Activated effector memory CD4-positive, alpha-beta T cell treated with Interleukin-2 at 50 U/mL for 16 hours (primary cell): ENCODE results near the gene SMAP1.

Source experiments
- DNase-seq: peaks from one replicate; pipeline ENCODE4 v3.0.0-alpha.2; 2020

SMAP1 gene

DNA sequence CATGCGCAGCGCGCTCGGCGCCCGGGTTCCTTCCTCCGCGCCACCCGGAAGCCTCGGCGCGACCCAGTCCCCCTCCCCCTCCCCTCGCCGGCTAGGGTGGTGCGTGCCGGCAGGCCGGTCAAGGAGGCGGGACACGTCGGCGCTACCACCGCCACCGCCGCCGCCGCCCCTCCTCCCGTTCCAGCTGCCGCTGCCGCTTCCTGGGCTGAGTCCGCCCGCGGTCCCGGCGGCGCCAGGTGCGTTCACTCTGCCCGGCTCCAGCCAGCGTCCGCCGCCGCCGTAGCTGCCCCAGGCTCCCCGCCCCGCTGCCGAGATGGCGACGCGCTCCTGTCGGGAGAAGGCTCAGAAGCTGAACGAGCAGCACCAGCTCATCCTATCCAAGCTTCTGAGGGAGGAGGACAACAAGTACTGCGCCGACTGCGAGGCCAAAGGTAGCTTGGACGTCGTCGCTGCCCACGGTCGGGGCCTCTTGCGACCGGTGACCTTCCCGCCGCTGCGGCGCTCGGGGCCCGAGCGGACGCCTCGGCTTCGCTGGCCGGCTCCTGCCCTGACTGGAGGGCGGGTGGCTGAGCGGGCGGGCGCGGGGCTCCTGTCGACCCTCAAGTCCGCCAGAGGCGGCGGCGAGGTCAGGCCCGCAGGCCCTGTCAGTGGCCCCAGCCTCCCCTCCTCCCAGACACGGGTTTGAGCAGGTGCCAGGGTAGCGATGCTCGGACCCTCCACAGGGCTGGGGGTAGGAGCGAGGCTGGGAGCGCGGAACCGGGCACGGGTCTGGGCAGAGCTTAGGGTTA is at the start of gene SMAP1:
TSS of gene SMAP1 (plus strand) at position 173 of the 788 bp plus-strand sequence. CDS start at position 314, 141 bp downstream.
- DNase-seq = peak; percentile 90

DNA sequence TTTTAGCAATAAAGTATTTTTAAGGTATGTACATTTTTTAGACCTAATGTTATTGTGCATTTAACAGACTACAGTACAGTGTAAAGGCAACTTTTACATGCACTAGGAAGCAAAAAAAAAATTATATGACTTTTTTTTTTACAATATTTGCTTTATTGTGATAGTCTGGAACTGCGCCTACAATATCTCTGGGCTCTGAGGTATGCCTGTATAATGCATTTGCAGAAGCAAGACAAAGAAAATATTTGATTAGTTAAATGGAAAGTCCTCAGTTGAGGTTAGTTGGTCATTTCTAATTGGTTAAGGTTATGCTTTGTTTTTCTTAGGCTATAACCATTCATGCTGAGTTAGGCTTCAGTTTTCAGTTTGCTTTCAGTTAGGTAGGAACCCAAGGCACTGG is 46.9 kb upstream of the SMAP1 start:
- DNase-seq = no peak

- no peak for DNase-seq
These were observed 45.2 kb upstream of the SMAP1 start for GRCh38 chr6:70622461-70622860.

- DNase-seq = no peak
These were observed 42.2 kb upstream of the SMAP1 start for GRCh38 chr6:70625436-70625835.

DNA sequence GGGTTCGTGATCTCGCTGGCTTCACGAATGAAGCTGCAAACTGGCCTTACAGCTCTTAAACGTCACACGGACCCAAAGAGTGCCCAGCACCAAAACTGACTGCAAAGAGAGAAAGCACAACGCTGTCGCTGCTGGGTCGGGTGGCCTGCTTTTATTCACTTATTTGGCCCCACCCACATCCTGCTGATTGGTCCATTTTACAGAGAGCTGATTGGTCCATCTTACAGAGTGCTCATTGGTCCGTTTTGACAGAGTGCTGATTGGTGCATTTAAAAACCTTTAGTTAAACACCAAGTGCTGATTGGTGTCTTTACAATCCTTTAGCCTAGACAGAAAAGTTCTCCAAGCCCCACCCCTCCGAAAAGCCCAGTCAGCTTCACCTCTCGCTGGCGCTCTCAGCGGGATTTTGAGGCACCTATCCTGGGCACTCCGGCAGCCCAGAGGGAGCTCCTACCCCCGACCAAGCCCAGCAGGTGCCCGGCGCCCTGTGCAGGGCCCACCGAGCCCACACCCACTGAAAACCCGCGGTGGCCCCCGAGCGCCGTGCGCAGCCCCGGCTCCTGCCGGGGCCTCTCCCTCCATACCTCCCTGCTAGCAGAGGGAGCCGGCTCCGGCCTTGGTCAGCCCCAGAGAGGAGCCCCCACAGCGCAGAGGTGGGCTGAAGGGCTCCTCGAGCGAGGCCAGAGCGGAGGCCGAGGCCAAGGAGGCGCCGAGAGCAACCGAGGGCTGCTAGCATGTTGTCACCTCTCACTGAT is 40.0 kb upstream of the SMAP1 start:
- DNase-seq = no peak

DNA sequence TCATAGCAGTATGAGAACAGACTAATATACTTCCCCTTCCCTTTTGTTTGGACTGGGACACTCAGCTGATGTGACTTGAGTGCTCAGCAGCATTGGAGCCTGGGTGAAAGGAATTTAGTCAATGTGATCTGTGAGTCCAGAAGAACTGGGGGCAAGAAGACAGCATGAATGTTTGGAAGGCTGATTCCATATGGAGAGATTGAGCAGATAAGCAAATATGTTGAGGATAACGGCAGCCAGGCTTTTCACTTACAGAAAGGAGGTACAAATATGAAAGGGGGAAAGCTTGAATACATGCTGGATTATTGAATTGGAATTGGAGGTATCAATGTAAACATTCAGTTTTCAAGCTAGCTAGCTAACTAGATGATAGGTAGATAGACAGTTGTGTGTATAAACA is 37.8 kb upstream of the SMAP1 start:
- no peak for DNase-seq

DNA sequence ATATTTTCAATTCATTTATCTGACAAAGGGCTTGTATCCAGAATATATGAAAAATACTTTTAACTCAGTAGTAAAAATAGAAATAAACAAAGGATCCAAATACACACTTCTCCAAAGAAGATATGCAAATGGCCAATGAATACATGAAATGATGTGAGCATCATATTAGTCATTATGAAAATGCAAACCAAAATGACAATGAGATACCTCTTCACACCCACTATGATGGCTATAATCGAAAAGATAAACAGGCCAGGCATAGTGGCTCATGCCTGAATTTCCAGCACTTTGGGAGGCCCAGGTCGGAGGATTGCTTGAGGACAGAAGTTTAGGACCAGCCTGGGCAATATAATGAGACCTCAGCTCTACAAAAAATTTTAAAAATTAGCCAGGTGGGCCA is 33.8 kb upstream of the SMAP1 start:
- DNase-seq = no peak

DNA sequence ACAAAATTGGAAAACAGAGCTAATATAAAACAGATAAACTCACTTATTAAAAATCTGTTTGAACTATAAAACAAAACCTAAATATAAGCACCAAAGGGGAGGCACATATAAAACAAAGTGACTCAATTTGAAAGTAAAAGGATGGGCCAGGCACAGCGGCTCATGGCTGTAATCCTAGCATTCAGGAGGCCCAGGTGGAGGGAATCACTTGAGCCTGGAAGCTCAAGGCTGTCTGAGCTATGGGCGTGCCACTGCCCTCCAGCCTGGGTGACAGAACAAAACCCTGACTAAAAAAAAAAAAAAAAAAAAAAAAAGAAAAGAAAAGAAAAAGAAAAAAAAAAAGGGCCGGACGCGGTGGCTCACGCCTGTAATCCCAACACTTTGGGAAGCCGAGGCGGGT is 31.1 kb upstream of the SMAP1 start:
- no peak for DNase-seq

DNA sequence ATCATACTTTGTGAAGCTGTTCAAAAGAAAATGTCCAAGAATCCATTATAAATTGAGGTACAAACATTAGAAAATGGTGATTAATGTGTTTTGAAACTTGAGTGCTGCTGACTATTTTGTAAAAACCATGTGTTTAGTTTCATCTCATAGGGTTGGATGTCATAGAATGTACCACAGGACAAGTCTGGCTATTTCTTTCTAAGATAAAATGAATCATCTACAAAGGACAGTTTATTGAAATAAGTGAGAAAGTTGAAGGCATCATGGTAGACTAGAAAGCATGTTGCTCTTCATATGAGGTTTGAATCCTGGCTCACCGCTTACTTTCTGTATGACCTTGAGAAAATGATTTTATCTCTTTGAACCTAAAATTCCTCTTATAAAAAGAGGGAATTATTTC is 29.2 kb upstream of the SMAP1 start:
- DNase-seq = no peak

DNA sequence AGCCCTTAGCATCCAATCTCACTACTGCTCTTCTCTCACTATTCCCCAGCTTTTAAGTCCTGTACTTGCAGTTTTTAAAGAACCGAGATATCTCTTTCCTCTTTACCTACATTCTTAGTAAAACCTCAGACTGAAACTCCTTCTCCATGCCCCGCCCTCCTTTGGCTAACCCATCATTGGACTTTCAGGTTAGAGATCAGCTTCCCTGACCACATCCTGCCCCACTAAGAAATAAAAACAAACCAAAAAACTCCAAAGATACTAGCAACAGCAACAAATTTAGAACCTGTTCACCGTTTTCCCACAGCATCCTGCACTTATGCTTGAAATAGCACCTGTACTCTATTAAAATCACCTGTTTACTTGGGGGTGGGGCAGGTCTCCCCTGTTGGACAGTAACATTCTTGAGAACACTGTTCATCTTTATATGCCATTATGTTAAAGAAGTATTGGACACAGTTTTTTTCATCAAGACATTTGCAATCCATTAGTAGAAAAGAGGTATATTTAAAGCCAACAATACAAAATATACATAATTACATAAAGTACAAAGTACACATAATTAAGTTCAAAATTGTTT is 16.3 kb upstream of the SMAP1 start:
- DNase-seq = peak; percentile 60

GRCh38 chr6:70652216-70652615 is 15.5 kb upstream of the SMAP1 start:
- no peak for DNase-seq

GRCh38 chr6:70657706-70658105 is 10.0 kb upstream of the SMAP1 start:
- no peak for DNase-seq

GRCh38 chr6:70663881-70664466 is 3.7 kb upstream of the SMAP1 start:
- DNase-seq = no peak

GRCh38 chr6:70666706-70667105 is 977 bp upstream of the SMAP1 start:
- no peak for DNase-seq

- no peak for DNase-seq
These were observed 400 bp upstream of the SMAP1 start for GRCh38 chr6:70667256-70667710.

GRCh38 chr6:70668499-70668812 is 773 bp downstream of the SMAP1 start:
- DNase-seq = no peak

- no peak for DNase-seq
These were observed 1.4 kb downstream of the SMAP1 start for GRCh38 chr6:70669133-70669532.

- no peak for DNase-seq
These were observed 4.9 kb downstream of the SMAP1 start for GRCh38 chr6:70672549-70672948.

GRCh38 chr6:70673054-70673453 is 5.4 kb downstream of the SMAP1 start:
- DNase-seq = no peak

DNA sequence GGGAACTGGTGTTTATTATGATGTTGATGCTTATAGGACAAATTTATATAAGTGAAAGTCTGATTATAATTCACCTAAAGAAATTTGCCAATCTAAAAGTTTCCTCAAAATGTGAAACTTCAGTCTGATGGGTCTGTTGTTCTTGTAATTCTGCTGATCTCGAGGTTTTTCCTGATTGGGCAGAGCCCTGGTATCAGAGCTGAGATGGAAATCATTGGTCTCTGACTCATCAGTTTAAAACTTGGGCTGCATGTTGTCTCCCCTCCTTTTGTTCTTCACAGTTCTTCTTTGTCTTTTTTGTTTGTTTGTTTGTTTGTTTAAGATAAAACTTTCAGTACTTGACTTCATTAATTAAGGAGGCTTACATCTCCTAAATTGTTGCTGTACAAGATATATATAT is 5.9 kb downstream of the SMAP1 start:
- no peak for DNase-seq

- no peak for DNase-seq
These were observed 8.1 kb downstream of the SMAP1 start for GRCh38 chr6:70675822-70676221.

DNA sequence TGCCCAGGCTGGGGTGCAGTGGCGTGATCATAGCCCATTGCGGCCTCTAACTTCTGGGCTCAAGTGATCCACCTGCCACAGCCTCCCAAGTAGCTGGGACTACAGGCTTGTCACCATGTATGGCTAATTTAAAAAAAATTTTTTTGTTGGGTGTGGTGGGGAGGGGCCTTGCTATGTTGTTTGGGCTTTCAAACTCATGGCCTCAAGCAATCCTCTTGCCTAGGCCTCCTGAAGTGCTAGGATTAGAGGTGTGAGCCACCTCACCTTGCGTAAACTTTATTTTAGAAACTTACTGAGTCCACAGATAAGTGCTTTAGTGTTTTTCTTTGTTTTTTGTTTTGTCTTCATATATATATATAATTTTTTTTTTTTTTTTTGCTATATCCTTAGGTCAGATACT is 9.1 kb downstream of the SMAP1 start:
- DNase-seq = no peak

DNA sequence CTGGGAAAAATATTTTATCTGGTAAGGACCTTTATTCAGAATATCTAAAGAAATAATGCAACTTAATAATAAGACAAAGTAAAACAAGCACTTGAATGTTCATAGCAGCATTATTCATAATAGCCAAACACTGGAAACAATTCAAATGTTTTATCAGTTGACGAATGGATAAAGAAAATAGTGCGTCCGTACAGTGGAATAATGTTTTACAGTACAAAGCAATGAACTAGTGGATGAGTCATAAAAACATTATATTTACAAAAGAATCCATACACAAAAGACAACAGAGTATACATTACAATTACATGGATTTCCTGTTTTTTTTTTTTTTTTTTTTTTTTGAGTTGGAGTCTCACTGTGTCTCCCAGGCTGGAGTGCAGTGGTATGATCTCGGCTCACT is 12.7 kb downstream of the SMAP1 start:
- no peak for DNase-seq
